Epithelial cell of proximal tubule (primary cell): Measurements from ENCODE around the gene MS4A14. TPM values are rescaled to one million over a fixed set of nuclear protein-coding genes. Genes with fewer than 3 reads are reported as not detected.
"Not testable (repeated sequence)": the region's sequence is repeated elsewhere in the genome, so short reads cannot be mapped to it uniquely, and the experiment has no call there.

Experiments used
- DNase-seq: peaks from one replicate; pipeline ENCODE4 v3.0.0-alpha.2; 2011; ENCODE audit warnings: low read depth
- H3K4me3 ChIP-seq: 2 replicates; pipeline ENCODE4 v1.5.1; 2011; ENCODE audit warnings: low read depth, mild to moderate bottlenecking, low read length
- CTCF ChIP-seq: conservative IDR thresholded peaks from 2 replicates; pipeline ENCODE4 v1.5.1; 2012; ENCODE audit warnings: low read depth, mild to moderate bottlenecking, low read length
- total RNA-seq: library from RNA; depleted of rRNA; stranded (reverse); fragments of >200 nt; gene quantifications from 2 replicates; pipeline ENCODE4 v1.2.3, GENCODE V29; 2015

Gene MS4A14
- total RNA-seq, 1 donor from 2014 or later = not detected

DNA sequence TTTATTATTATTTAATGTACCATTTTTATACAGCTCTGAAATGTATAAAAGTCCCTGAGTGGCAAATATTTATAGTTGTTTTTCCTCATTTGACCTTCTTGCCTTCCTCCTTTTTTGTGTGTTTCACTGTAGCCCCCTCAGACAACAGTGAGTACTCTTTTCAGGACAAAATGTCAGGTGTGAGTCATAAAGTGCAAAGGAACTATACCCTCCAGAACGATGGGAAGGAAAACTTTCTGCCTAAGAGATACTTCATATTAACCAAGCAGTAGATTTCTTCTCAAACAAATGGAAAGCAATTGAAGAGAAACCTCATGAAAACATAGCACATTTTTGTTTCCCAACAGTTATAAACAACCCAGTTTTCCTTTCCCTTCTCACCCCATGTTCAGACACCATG is 34.0 kb upstream of the MS4A14 start:
- no peak for TF ChIP-seq CTCF
- DNase-seq = no peak
- H3K4me3 ChIP-seq = no peak overlapping the region

DNA sequence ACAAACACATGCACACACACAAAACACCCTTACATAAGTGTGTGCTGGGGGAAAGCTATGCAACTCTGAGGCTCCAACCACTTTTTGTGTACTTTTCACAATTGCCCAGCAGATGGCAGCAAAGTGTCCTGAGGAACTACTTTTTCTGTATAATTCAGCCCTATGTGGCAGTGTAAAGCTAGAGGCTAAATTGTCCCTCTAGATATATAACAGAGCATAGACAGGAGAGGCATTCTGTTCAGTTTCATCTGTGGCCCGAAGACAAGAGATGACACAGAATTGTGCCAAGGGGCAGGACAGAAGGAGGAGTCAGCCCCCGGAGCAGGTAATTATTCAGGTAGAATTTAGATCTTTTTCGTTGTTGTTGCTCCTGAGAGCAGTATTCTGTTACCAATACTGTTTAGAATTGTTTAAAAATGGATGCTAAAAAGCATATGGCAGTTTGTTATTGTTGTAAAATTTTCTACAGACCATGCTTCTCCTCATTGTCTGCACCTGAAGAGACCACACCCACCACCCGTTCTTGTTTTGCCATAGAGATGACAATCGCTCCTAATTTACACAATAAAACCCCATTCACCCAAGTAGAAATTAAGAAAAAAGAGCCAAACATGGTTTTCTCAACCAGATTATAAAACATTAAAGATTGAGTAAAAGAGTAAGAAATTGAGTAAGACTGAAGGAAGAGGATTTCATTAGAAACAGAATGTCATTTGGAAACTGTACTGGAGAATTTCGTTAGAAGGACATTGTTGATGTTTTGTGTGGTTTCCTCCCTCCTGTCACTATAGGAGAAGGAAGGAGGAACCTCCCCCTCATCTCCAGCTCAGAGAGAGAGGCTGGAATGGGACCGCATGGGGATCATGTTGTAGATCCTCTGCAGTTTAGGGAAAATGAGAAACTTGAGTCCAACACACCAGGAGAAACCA is 32.5 kb upstream of the MS4A14 start:
- H3K4me3 ChIP-seq = no peak overlapping the region
- no peak for DNase-seq
- peak; percentile 73 for TF ChIP-seq CTCF

DNA sequence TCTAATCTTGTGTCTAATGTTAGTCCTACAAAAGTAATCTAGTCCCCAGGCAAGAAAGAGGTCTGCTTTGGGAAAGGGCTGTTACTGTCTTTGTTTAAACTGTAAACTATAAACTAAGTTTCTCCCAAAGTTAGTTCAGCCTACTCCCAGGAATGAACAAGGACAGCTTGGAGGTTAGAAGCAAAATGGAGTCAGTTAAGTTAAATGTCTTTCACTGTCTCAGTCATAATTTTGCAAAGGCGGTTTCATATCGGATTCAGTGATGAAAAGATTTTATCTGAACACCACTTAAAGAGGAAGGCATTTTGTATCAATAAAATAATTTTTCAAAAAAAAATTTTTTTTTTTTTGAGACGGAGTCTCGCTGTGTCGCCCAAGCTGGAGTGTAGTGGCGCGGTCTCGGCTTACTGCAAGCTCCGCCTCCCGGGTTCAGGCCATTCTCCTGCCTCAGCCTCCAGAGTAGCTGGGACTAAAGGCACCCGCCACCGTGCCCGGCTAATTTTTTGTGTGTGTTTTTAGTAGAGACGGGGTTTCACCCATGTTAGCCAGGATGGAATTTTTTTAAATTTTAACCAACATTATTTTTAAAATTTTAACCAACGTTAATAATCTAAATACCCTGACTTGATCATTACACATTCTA is 29.9 kb upstream of the MS4A14 start:
- DNase-seq, H3K4me3 ChIP-seq: not testable (repeated sequence)

DNA sequence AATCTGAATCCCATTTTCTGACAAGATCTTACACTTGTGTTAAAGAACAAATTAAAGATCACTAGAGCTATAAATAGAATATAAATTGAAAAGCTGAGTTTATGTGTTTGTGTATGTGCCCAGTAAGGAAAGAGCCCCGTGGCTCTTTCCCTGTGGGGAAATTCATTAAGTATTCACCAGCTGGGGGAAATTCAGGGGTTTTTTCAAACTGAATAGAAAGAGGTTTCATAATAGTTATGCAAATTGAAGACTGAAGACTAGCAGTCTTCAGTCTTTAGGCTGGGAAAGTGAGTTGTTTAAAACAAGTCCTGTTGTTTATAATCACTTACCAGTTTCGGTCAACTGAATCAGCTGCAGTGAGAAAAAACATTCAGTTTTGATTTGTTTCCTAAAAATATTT is 29.2 kb upstream of the MS4A14 start:
- no peak overlapping the region for H3K4me3 ChIP-seq
- TF ChIP-seq CTCF = no peak
- DNase-seq = no peak

DNA sequence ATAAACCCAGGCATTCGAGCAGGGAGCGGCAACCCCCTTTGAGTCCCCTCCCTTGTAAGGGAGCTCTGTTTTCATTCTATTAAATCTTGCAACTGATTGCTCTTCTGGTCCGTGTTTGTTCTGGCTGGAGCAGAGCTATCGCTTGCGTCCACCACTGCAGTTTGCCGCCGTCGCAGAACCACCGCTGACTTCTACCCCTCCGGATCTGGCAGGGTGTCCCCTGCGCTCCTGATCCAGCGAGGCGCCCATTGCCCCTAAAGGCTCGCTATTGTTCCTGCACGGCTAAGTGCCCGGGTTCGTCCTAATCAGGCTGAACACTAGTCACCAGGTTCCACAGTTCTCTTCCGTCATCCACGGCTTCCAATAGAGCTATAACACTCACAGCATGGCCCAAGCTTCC is 28.4 kb upstream of the MS4A14 start:
- no peak overlapping the region for H3K4me3 ChIP-seq
- no peak for TF ChIP-seq CTCF
- DNase-seq = no peak

- no peak for DNase-seq
- no peak overlapping the region for H3K4me3 ChIP-seq
- no peak for TF ChIP-seq CTCF
Measured at GRCh38 chr11:60370252-60370810, 25.9 kb upstream of the MS4A14 start.

- TF ChIP-seq CTCF = no peak
- H3K4me3 ChIP-seq = no peak overlapping the region
- no peak for DNase-seq
Measured at GRCh38 chr11:60370811-60371298, 25.4 kb upstream of the MS4A14 start.
